HepG2 (cell line): Measurements from ENCODE around the gene TMEM63B. TPM values are rescaled to one million over a fixed set of nuclear protein-coding genes. Genes with fewer than 3 reads are reported as not detected.

Source experiments
- AKNA ChIP-seq: sonication (generic); formaldehyde crosslinking; IDR thresholded peaks from 2 replicates; pipeline ENCODE4 v1.4.0; 2020; ENCODE audit warnings: missing genetic modification reagents, borderline replicate concordance
- KIAA2018 ChIP-seq: sonication (generic); formaldehyde crosslinking; IDR thresholded peaks from 2 replicates; pipeline ENCODE4 v1.5.0; 2020; ENCODE audit warnings: mild to moderate bottlenecking, missing genetic modification reagents, borderline replicate concordance
- ZBTB38 ChIP-seq: sonication (generic); formaldehyde crosslinking; IDR thresholded peaks from 2 replicates; pipeline ENCODE4 v1.5.1; 2020; ENCODE audit warnings: mild to moderate bottlenecking, missing genetic modification reagents
- ZNF546 ChIP-seq: sonication (generic); formaldehyde crosslinking; conservative IDR thresholded peaks from 2 replicates; pipeline ENCODE4 v1.8.1; 2023; ENCODE audit warnings: mild to moderate bottlenecking, missing genetic modification reagents
- polyA plus RNA-seq, 8 experiments: library from polyadenylated mRNA; depleted of rRNA in 3 of 8; stranded (reverse) in 7 of 8; unstranded in 1 of 8; fragments of >200 nt; fragmentation: Illumina TruSeq in 4 of 8; extraction: Trizol in 4 of 8; gene quantifications; 2 replicates each; pipeline versions ENCODE4 v1.2.1 to v1.2.3, GENCODE V29; 2011 to 2016; ENCODE audit warnings: low read depth in 4 of 8, missing spikeins in 1 of 8, mixed read lengths in 1 of 8; ENCODE audit not compliant: insufficient read depth in 1 of 8
- total RNA-seq, 5 experiments: library from RNA; depleted of rRNA; stranded (reverse); fragments of >200 nt; fragmentation: Illumina TruSeq; extraction: Trizol; gene quantifications; 2 replicates each; pipeline ENCODE4 v1.2.3, GENCODE V29; 2016; ENCODE audit warnings: low read depth in 1 of 5

TMEM63B gene
- total and polyA plus RNA-seq, 2 of the 13 experiments (the other 11 are each of a cell fraction or from before 2014, with no cell fraction given) = 27.4 to 75.8 TPM

- TF ChIP-seq KIAA2018 (CRISPR knock-in tag) (0 out of 2 replicates have a peak, but pooled peaks have one; percentile 3), ZNF546 (0 out of 2 replicates have a peak, but pooled peaks have one; percentile 29), ZBTB38 (CRISPR knock-in tag) (peak; percentile 74; the same call in 1 of the 2 replicates), AKNA (peak; percentile 14; the same call in 1 of the 2 replicates)
Observed at GRCh38 chr6:44095243-44095623, 32.1 kb upstream of the TMEM63B start (continued).
